GM19452 (cell line): ENCODE measurements around the gene MYOZ2.

Source experiments
- ATAC-seq: cut with Tn5 transposase; IDR thresholded peaks from one replicate; pipeline ENCODE4 v1.9.1; 2021; ENCODE audit not compliant: unreplicated experiment

The MYOZ2 gene

GRCh38 chr4:119237201-119237600 lies 101.6 kb downstream of the MYOZ2 start:
- ATAC-seq, result no peak
